GM13977 (cell line): ENCODE measurements around the gene FCHO1.

ENCODE experiments used
- DNase-seq: peaks from one replicate; pipeline ENCODE4 v3.0.0; 2012; ENCODE audit warnings: low spot score
- in situ Hi-C: fragments of 300-500 bp; cut with MboI; formaldehyde crosslinking; loops from one replicate; pipeline ENCODE4 v1.12.0; 2022; ENCODE audit warnings: low sequenced_read_pairs, low pct_unique_long_range_greater_than_20kb, mixed read lengths, inconsistent platforms; ENCODE audit not compliant: unreplicated experiment
- TF ChIP-seq, protein P1 (sequence below): IDR thresholded peaks from 2 replicates; pipeline ENCODE4 v1.5.1; 2012; ENCODE audit warnings: mild to moderate bottlenecking, control low read depth; ENCODE audit not compliant: insufficient read depth; ENCODE audit errors: extremely low read depth, missing control alignments

The FCHO1 gene

GRCh38 chr19:17835182-17836006 is 84.1 kb downstream of the FCHO1 start:
- DNase-seq = no peak
- in situ Hi-C loops = no loop called here
- TF ChIP-seq, protein P1, sequence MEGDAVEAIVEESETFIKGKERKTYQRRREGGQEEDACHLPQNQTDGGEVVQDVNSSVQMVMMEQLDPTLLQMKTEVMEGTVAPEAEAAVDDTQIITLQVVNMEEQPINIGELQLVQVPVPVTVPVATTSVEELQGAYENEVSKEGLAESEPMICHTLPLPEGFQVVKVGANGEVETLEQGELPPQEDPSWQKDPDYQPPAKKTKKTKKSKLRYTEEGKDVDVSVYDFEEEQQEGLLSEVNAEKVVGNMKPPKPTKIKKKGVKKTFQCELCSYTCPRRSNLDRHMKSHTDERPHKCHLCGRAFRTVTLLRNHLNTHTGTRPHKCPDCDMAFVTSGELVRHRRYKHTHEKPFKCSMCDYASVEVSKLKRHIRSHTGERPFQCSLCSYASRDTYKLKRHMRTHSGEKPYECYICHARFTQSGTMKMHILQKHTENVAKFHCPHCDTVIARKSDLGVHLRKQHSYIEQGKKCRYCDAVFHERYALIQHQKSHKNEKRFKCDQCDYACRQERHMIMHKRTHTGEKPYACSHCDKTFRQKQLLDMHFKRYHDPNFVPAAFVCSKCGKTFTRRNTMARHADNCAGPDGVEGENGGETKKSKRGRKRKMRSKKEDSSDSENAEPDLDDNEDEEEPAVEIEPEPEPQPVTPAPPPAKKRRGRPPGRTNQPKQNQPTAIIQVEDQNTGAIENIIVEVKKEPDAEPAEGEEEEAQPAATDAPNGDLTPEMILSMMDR = no peak

DNA sequence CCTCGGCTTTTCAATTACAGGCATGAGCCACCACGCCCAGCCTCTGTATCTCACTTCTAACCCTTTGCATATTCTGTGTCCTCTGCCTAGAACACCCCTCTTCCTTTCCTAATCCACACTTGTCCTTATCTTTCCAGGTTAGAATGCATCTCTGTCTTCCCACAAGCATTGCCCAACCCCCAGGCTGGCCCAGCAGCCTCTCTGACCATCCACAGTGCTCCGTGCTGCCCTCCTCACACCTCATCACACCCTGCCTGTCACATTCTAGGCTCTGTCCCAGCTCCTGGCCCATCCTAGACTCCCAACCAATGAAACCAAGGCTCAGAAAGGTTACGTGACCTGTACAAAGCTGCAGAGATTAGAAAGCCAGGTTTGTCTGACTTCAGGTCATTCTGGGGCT is 85.3 kb downstream of the FCHO1 start:
- TF ChIP-seq, protein P1 = no peak
- DNase-seq = no peak
- in situ Hi-C loops = no loop called here

GRCh38 chr19:17837972-17838371 is 86.7 kb downstream of the FCHO1 start:
- DNase-seq = no peak
- TF ChIP-seq, protein P1 = no peak
- in situ Hi-C loops = no loop called here
